WTC11 (cell line): ENCODE measurements around the gene STK40.

Experiments
- ATF1 ChIP-seq: sonication (generic); formaldehyde crosslinking; IDR thresholded peaks from 2 replicates; pipeline ENCODE4 v1.8.1; 2023; ENCODE audit warnings: mild to moderate bottlenecking, moderate library complexity, missing genetic modification reagents
- GTF2I ChIP-seq: fragments of 250-450 bp; sonication (Bioruptor Pico); conservative IDR thresholded peaks from 2 replicates; pipeline ENCODE4 v1.4.0; 2021; ENCODE audit warnings: mild to moderate bottlenecking
- JUN ChIP-seq: sonication (generic); formaldehyde crosslinking; IDR thresholded peaks from 2 replicates; pipeline ENCODE4 v1.8.0; 2023; ENCODE audit warnings: mild to moderate bottlenecking, missing genetic modification reagents
- RELA ChIP-seq: sonication (generic); formaldehyde crosslinking; IDR thresholded peaks from 2 replicates; pipeline ENCODE4 v1.8.1; 2022; ENCODE audit warnings: missing genetic modification reagents, mild to moderate bottlenecking, borderline replicate concordance
- RORB ChIP-seq: fragments of 250-450 bp; sonication (Bioruptor Pico); IDR thresholded peaks from 2 replicates; pipeline ENCODE4 v1.9.0; 2021; ENCODE audit warnings: mild to moderate bottlenecking
- ZNF121 ChIP-seq: sonication (generic); formaldehyde crosslinking; IDR thresholded peaks from 2 replicates; pipeline ENCODE4 v1.8.0; 2023; ENCODE audit warnings: missing genetic modification reagents
- TF ChIP-seq, protein P1 (sequence below): fragments of 200-600 bp; IDR thresholded peaks from 2 replicates; pipeline ENCODE4 v1.8.0; 2022; ENCODE audit warnings: antibody characterized with exemption
- TF ChIP-seq, protein P2 (sequence below): sonication (generic); formaldehyde crosslinking; IDR thresholded peaks from 2 replicates; pipeline ENCODE4 v1.8.1; 2023; ENCODE audit warnings: mild to moderate bottlenecking, missing genetic modification reagents
- TF ChIP-seq, protein P3 (sequence below): sonication (generic); formaldehyde crosslinking; IDR thresholded peaks from 2 replicates; pipeline ENCODE4 v1.8.1; 2022; ENCODE audit warnings: mild to moderate bottlenecking, moderate library complexity, missing genetic modification reagents
- TF ChIP-seq, protein P4 (sequence below): sonication (generic); formaldehyde crosslinking; IDR thresholded peaks from 2 replicates; pipeline ENCODE4 v1.8.1; 2023; ENCODE audit warnings: mild to moderate bottlenecking, moderate library complexity, missing genetic modification reagents
- TF ChIP-seq, protein P5 (sequence below): sonication (generic); formaldehyde crosslinking; conservative IDR thresholded peaks from 2 replicates; pipeline ENCODE4 v1.8.1; 2022; ENCODE audit warnings: mild to moderate bottlenecking, missing genetic modification reagents
- TF ChIP-seq, protein P6 (sequence below): sonication (generic); formaldehyde crosslinking; IDR thresholded peaks from 2 replicates; pipeline ENCODE4 v1.8.0; 2022; ENCODE audit warnings: mild to moderate bottlenecking, missing genetic modification reagents
- TF ChIP-seq, protein P7 (sequence below): sonication (generic); formaldehyde crosslinking; IDR thresholded peaks from 2 replicates; pipeline ENCODE4 v1.8.1; 2023; ENCODE audit warnings: mild to moderate bottlenecking, missing genetic modification reagents
- TF ChIP-seq, protein P8 (sequence below): sonication (generic); formaldehyde crosslinking; IDR thresholded peaks from 2 replicates; pipeline ENCODE4 v1.8.1; 2023; ENCODE audit warnings: mild to moderate bottlenecking, missing genetic modification reagents, moderate library complexity

DNA sequence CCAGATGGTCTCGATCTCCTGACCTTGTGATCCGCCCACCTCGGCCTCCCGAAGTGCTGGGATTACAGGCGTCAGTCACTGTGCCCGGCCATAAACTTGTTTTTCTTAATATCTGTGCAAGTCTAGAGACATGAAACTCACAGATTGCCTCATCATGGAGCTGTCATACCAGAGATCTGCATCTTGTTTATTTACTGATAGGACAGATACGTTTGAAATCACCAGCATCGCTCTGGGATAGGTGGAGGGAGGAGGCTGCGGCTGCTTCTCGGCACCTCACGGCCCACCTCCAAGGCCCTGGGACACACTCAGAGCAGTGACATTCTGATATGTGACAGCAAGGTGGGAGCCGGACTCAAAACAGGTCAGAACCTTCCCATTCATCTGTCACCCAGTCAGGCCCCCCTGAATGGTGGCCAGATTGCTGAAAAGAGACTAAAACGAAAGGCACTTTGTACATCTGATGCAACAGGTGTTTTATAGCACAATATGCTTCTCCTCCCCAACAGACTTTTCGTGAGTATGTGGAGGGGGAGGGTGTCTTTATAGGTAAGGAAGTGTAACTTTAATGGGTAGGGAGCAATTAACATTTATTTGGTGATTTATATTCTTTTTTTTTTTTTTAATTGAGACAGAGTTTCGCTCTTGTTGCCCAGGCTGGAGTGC is 30.1 kb upstream of the STK40 start:
- TF ChIP-seq, protein P1, sequence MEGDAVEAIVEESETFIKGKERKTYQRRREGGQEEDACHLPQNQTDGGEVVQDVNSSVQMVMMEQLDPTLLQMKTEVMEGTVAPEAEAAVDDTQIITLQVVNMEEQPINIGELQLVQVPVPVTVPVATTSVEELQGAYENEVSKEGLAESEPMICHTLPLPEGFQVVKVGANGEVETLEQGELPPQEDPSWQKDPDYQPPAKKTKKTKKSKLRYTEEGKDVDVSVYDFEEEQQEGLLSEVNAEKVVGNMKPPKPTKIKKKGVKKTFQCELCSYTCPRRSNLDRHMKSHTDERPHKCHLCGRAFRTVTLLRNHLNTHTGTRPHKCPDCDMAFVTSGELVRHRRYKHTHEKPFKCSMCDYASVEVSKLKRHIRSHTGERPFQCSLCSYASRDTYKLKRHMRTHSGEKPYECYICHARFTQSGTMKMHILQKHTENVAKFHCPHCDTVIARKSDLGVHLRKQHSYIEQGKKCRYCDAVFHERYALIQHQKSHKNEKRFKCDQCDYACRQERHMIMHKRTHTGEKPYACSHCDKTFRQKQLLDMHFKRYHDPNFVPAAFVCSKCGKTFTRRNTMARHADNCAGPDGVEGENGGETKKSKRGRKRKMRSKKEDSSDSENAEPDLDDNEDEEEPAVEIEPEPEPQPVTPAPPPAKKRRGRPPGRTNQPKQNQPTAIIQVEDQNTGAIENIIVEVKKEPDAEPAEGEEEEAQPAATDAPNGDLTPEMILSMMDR = no peak
- TF ChIP-seq, protein P2, sequence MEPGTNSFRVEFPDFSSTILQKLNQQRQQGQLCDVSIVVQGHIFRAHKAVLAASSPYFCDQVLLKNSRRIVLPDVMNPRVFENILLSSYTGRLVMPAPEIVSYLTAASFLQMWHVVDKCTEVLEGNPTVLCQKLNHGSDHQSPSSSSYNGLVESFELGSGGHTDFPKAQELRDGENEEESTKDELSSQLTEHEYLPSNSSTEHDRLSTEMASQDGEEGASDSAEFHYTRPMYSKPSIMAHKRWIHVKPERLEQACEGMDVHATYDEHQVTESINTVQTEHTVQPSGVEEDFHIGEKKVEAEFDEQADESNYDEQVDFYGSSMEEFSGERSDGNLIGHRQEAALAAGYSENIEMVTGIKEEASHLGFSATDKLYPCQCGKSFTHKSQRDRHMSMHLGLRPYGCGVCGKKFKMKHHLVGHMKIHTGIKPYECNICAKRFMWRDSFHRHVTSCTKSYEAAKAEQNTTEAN = no peak
- no peak for TF ChIP-seq RORB (CRISPR knock-in tag)
- TF ChIP-seq, protein P3, sequence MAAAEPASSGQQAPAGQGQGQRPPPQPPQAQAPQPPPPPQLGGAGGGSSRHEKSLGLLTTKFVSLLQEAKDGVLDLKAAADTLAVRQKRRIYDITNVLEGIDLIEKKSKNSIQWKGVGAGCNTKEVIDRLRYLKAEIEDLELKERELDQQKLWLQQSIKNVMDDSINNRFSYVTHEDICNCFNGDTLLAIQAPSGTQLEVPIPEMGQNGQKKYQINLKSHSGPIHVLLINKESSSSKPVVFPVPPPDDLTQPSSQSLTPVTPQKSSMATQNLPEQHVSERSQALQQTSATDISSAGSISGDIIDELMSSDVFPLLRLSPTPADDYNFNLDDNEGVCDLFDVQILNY (CRISPR knock-in tag) = no peak
- no peak for TF ChIP-seq RELA
- no peak for TF ChIP-seq ZNF121 (CRISPR knock-in tag)
- TF ChIP-seq, protein P4, sequence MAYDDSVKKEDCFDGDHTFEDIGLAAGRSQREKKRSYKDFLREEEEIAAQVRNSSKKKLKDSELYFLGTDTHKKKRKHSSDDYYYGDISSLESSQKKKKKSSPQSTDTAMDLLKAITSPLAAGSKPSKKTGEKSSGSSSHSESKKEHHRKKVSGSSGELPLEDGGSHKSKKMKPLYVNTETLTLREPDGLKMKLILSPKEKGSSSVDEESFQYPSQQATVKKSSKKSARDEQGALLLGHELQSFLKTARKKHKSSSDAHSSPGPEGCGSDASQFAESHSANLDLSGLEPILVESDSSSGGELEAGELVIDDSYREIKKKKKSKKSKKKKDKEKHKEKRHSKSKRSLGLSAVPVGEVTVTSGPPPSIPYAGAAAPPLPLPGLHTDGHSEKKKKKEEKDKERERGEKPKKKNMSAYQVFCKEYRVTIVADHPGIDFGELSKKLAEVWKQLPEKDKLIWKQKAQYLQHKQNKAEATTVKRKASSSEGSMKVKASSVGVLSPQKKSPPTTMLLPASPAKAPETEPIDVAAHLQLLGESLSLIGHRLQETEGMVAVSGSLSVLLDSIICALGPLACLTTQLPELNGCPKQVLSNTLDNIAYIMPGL (CRISPR knock-in tag) = no peak
- no peak for TF ChIP-seq GTF2I
- no peak for TF ChIP-seq JUN (CRISPR knock-in tag)
- no peak for TF ChIP-seq ATF1 (CRISPR knock-in tag)
- TF ChIP-seq, protein P5, sequence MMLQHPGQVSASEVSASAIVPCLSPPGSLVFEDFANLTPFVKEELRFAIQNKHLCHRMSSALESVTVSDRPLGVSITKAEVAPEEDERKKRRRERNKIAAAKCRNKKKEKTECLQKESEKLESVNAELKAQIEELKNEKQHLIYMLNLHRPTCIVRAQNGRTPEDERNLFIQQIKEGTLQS = no peak
- TF ChIP-seq, protein P6, sequence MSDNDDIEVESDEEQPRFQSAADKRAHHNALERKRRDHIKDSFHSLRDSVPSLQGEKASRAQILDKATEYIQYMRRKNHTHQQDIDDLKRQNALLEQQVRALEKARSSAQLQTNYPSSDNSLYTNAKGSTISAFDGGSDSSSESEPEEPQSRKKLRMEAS (CRISPR knock-in tag) = no peak
- TF ChIP-seq, protein P7, sequence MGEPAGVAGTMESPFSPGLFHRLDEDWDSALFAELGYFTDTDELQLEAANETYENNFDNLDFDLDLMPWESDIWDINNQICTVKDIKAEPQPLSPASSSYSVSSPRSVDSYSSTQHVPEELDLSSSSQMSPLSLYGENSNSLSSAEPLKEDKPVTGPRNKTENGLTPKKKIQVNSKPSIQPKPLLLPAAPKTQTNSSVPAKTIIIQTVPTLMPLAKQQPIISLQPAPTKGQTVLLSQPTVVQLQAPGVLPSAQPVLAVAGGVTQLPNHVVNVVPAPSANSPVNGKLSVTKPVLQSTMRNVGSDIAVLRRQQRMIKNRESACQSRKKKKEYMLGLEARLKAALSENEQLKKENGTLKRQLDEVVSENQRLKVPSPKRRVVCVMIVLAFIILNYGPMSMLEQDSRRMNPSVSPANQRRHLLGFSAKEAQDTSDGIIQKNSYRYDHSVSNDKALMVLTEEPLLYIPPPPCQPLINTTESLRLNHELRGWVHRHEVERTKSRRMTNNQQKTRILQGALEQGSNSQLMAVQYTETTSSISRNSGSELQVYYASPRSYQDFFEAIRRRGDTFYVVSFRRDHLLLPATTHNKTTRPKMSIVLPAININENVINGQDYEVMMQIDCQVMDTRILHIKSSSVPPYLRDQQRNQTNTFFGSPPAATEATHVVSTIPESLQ (CRISPR knock-in tag) = no peak
- TF ChIP-seq, protein P8, sequence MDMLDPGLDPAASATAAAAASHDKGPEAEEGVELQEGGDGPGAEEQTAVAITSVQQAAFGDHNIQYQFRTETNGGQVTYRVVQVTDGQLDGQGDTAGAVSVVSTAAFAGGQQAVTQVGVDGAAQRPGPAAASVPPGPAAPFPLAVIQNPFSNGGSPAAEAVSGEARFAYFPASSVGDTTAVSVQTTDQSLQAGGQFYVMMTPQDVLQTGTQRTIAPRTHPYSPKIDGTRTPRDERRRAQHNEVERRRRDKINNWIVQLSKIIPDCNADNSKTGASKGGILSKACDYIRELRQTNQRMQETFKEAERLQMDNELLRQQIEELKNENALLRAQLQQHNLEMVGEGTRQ (CRISPR knock-in tag) = no peak
